Osteocyte (in vitro differentiated cells): ENCODE measurements around the gene PRELP. TPM values are rescaled to one million over a fixed set of nuclear protein-coding genes. Genes with fewer than 3 reads are reported as not detected.

ENCODE experiments used
- DNase-seq: peaks from one replicate; pipeline ENCODE4 v3.0.0; 2021; ENCODE audit warnings: mixed read lengths; ENCODE audit not compliant: unreplicated experiment; ENCODE audit errors: extremely low spot score
- H3K27ac Mint-ChIP-seq: one replicate; pipeline ENCODE4 v1.8.0; 2021; ENCODE audit warnings: mild to moderate bottlenecking, mixed read lengths; ENCODE audit not compliant: unreplicated experiment
- H3K27me3 Mint-ChIP-seq: one replicate; pipeline ENCODE4 v1.8.0; 2021; ENCODE audit warnings: mixed read lengths; ENCODE audit not compliant: unreplicated experiment
- H3K36me3 Mint-ChIP-seq: one replicate; pipeline ENCODE4 v1.8.0; 2021; ENCODE audit warnings: mixed read lengths; ENCODE audit not compliant: unreplicated experiment
- H3K4me1 Mint-ChIP-seq: one replicate; pipeline ENCODE4 v1.8.0; 2021; ENCODE audit warnings: mixed read lengths; ENCODE audit not compliant: unreplicated experiment
- H3K4me3 Mint-ChIP-seq: one replicate; pipeline ENCODE4 v1.8.0; 2021; ENCODE audit warnings: mild to moderate bottlenecking, moderate library complexity, mixed read lengths; ENCODE audit not compliant: unreplicated experiment
- H3K9me3 Mint-ChIP-seq: one replicate; pipeline ENCODE4 v1.8.0; 2021; ENCODE audit warnings: mixed read lengths; ENCODE audit not compliant: unreplicated experiment
- CTCF ChIP-seq: fragments of 200-600 bp; sonication (generic); IDR thresholded peaks from 2 replicates; pipeline ENCODE4 v1.5.0; 2021; ENCODE audit warnings: antibody characterized with exemption, mild to moderate bottlenecking, moderate library complexity
- total RNA-seq: library from RNA; stranded (reverse); gene quantifications from 2 replicates; pipeline ENCODE4 v1.2.1, GENCODE V29; 2021

The PRELP gene
- total RNA-seq, 1 donor from 2014 or later = 1.0 TPM

- no peak for DNase-seq
- H3K4me3 Mint-ChIP-seq = no peak overlapping the region
- TF ChIP-seq CTCF = no peak
- H3K9me3 Mint-ChIP-seq = no peaks in the 10 kb centered on the region
- no peak overlapping the region for H3K27ac Mint-ChIP-seq
- H3K4me1 Mint-ChIP-seq = peaks cover 37% of the 10 kb centered on the region
- H3K36me3 Mint-ChIP-seq = no peaks in the 10 kb centered on the region
- no peaks in the 10 kb centered on the region for H3K27me3 Mint-ChIP-seq
These were observed 7.3 kb upstream of the PRELP start for GRCh38 chr1:203468326-203468725.

- peaks cover 35% of the 10 kb centered on the region for H3K4me1 Mint-ChIP-seq
- no peak overlapping the region for H3K4me3 Mint-ChIP-seq
- no peaks in the 10 kb centered on the region for H3K27me3 Mint-ChIP-seq
- no peak for TF ChIP-seq CTCF
- H3K9me3 Mint-ChIP-seq = no peaks in the 10 kb centered on the region
- no peak overlapping the region for H3K27ac Mint-ChIP-seq
- no peak for DNase-seq
- no peaks in the 10 kb centered on the region for H3K36me3 Mint-ChIP-seq
These were observed 5.4 kb upstream of the PRELP start for GRCh38 chr1:203470240-203470639.

GRCh38 chr1:203471841-203472240 is 3.8 kb upstream of the PRELP start:
- no peak for TF ChIP-seq CTCF

GRCh38 chr1:203473281-203473680 is 2.3 kb upstream of the PRELP start:
- no peaks in the 10 kb centered on the region for H3K27me3 Mint-ChIP-seq
- H3K4me1 Mint-ChIP-seq = peaks cover 38% of the 10 kb centered on the region
- H3K27ac Mint-ChIP-seq = no peak overlapping the region
- TF ChIP-seq CTCF = no peak
- DNase-seq = no peak
- no peaks in the 10 kb centered on the region for H3K36me3 Mint-ChIP-seq
- H3K9me3 Mint-ChIP-seq = no peaks in the 10 kb centered on the region
- H3K4me3 Mint-ChIP-seq = no peak overlapping the region

More at GRCh38 chr1:203471841-203472240, 3.8 kb upstream of the PRELP start:
- no peaks in the 10 kb centered on the region for H3K27me3 Mint-ChIP-seq
- no peak overlapping the region for H3K27ac Mint-ChIP-seq
- no peak for DNase-seq
- peaks cover 34% of the 10 kb centered on the region for H3K4me1 Mint-ChIP-seq
- no peak overlapping the region for H3K4me3 Mint-ChIP-seq
- H3K36me3 Mint-ChIP-seq = no peaks in the 10 kb centered on the region
- no peaks in the 10 kb centered on the region for H3K9me3 Mint-ChIP-seq

GRCh38 chr1:203473781-203474305 is 1.8 kb upstream of the PRELP start:
- H3K27ac Mint-ChIP-seq = no peak overlapping the region
- no peaks in the 10 kb centered on the region for H3K27me3 Mint-ChIP-seq
- H3K9me3 Mint-ChIP-seq = no peaks in the 10 kb centered on the region
- TF ChIP-seq CTCF = no peak
- H3K36me3 Mint-ChIP-seq = no peaks in the 10 kb centered on the region
- peaks cover 44% of the 10 kb centered on the region for H3K4me1 Mint-ChIP-seq
- H3K4me3 Mint-ChIP-seq = no peak overlapping the region
- no peak for DNase-seq
